Medulla oblongata (tissue), 1 donor: ENCODE results near the gene ALOXE3.

Source experiments
- DNase-seq: peaks from one replicate; pipeline ENCODE4 v3.0.0-alpha.2; 2015; ENCODE audit errors: extremely low spot score

The ALOXE3 gene

GRCh38 chr17:8153957-8154607, 35.8 kb upstream of the ALOXE3 start:
- DNase-seq = peak; percentile 97

- DNase-seq = peak; percentile 90
These were observed 35.2 kb upstream of the ALOXE3 start for GRCh38 chr17:8153525-8153956.

GRCh38 chr17:8153031-8153451, 34.7 kb upstream of the ALOXE3 start:
- DNase-seq = no peak

GRCh38 chr17:8152112-8152775, 33.9 kb upstream of the ALOXE3 start, which contains the start of gene PER1:
Gene PER1 (minus strand): TSS chr17:8152404. CDS start chr17:8150706, 1,698 bp downstream.
- DNase-seq = peak; percentile 96

GRCh38 chr17:8151641-8152111, 33.4 kb upstream of the ALOXE3 start:
- peak; percentile 72 for DNase-seq

GRCh38 chr17:8151120-8151640, 32.9 kb upstream of the ALOXE3 start:
- DNase-seq = peak; percentile 89

GRCh38 chr17:8150194-8151119, 32.1 kb upstream of the ALOXE3 start:
- no peak for DNase-seq

- DNase-seq = no peak
These were observed 31.3 kb upstream of the ALOXE3 start for GRCh38 chr17:8149419-8150193.

- DNase-seq = no peak
These were observed 30.2 kb upstream of the ALOXE3 start for GRCh38 chr17:8148560-8148959.

GRCh38 chr17:8147805-8148404, 29.6 kb upstream of the ALOXE3 start:
- no peak for DNase-seq

GRCh38 chr17:8147141-8147804, 29.0 kb upstream of the ALOXE3 start:
- no peak for DNase-seq

- no peak for DNase-seq
These were observed 28.2 kb upstream of the ALOXE3 start for GRCh38 chr17:8146381-8147140.

GRCh38 chr17:8145811-8146210, 27.5 kb upstream of the ALOXE3 start:
- DNase-seq = no peak

GRCh38 chr17:8144401-8145231, 26.3 kb upstream of the ALOXE3 start:
- DNase-seq = no peak

- DNase-seq = no peak
These were observed 25.5 kb upstream of the ALOXE3 start for GRCh38 chr17:8143581-8144400.

- DNase-seq = no peak
These were observed 24.7 kb upstream of the ALOXE3 start for GRCh38 chr17:8142887-8143580.
